Colonic mucosa (tissue), 4 donors: ENCODE results near the gene RALGAPB. TPM values are rescaled to one million over a fixed set of nuclear protein-coding genes. Genes with fewer than 3 reads are reported as not detected.
"Not testable (repeated sequence)": the region's sequence is repeated elsewhere in the genome, so short reads cannot be mapped to it uniquely, and the experiment has no call there.

Experiments used
- DNase-seq: peaks from one replicate; pipeline ENCODE4 v3.0.0-alpha.2; 2020
- H3K27ac ChIP-seq: fragments of 200-600 bp; one replicate; pipeline ENCODE4 v1.8.0; 2021
- H3K27me3 ChIP-seq: fragments of 200-600 bp; one replicate; pipeline ENCODE4 v1.8.0; 2021
- H3K36me3 ChIP-seq: fragments of 200-600 bp; one replicate; pipeline ENCODE4 v1.8.0; 2021
- H3K4me1 ChIP-seq: fragments of 200-600 bp; one replicate; pipeline ENCODE4 v1.8.0; 2021; ENCODE audit warnings: mild to moderate bottlenecking
- H3K4me3 ChIP-seq: fragments of 200-600 bp; one replicate; pipeline ENCODE4 v1.8.0; 2021
- H3K9ac ChIP-seq, 2 donors: one replicate each; pipeline ENCODE4 v1.7.0; 2013; ENCODE audit warnings: control low read depth in 2 of 2, low read depth in 2 of 2, low read length in 2 of 2
- H3K9me3 ChIP-seq: fragments of 200-600 bp; one replicate; pipeline ENCODE4 v1.8.0; 2021
- CTCF ChIP-seq: fragments of 200-600 bp; IDR thresholded peaks from one replicate; pipeline ENCODE4 v1.8.0; 2022; ENCODE audit warnings: antibody characterized with exemption, mild to moderate bottlenecking
- intact Hi-C: fragments of 100-400 bp; cut with DNase I; formaldehyde crosslinking; loops from one replicate; pipeline ENCODE4 v1.14.1; 2022
- total RNA-seq, 2 donors: library from RNA; stranded (reverse); fragmentation: NEBNext Ultra II Directional in 1 of 2; extraction: Animal tissue kit (Norgen Biotek cat#: 25700) in 1 of 2; gene quantifications; one replicate each; pipeline ENCODE4 v1.2.1, GENCODE V29; 2021
- donor health status: healthy.
- donor health status: DM: no; HTN: no; CAD: no.
- donor health status: DM: no; HTN: no; CAD: no.

Gene RALGAPB
- total RNA-seq, 2 donors from 2014 or later = 30.5 to 33.7 TPM

- Histone ChIP-seq H3K9me3 (no peaks in the 10 kb centered on the region), H3K27ac (no peak overlapping the region), H3K36me3 (peaks cover 3% of the 10 kb centered on the region), H3K4me1 (no peaks in the 10 kb centered on the region), H3K4me3 (no peak overlapping the region), H3K9ac (no peak overlapping the region), H3K27me3 (no peaks in the 10 kb centered on the region)
- no peak for DNase-seq
- intact Hi-C loops = no loop called here
- no peak for TF ChIP-seq CTCF
Observed at GRCh38 chr20:38501858-38502436, 29.3 kb downstream of the RALGAPB start.

GRCh38 chr20:38504368-38505090, 31.9 kb downstream of the RALGAPB start:
- Histone ChIP-seq H3K36me3 (peaks cover 3% of the 10 kb centered on the region), H3K4me1 (no peaks in the 10 kb centered on the region), H3K9ac (no peak overlapping the region), H3K27ac (no peak overlapping the region), H3K27me3 (no peaks in the 10 kb centered on the region), H3K4me3 (no peak overlapping the region), H3K9me3 (no peaks in the 10 kb centered on the region)
- no peak for TF ChIP-seq CTCF
- DNase-seq = no peak
- intact Hi-C loops = no loop called here

- DNase-seq = no peak
- Histone ChIP-seq H3K27ac (no peak overlapping the region), H3K4me1 (no peaks in the 10 kb centered on the region), H3K27me3 (no peaks in the 10 kb centered on the region), H3K4me3 (no peak overlapping the region), H3K36me3 (peaks cover 3% of the 10 kb centered on the region), H3K9ac (no peak overlapping the region), H3K9me3 (no peaks in the 10 kb centered on the region)
- intact Hi-C loops = no loop called here
- TF ChIP-seq CTCF = no peak
Observed at GRCh38 chr20:38505091-38505455, 32.4 kb downstream of the RALGAPB start.

- H3K27ac ChIP-seq, H3K36me3 ChIP-seq, H3K9me3 ChIP-seq, DNase-seq, H3K27me3 ChIP-seq, intact Hi-C loops, H3K4me1 ChIP-seq, H3K9ac ChIP-seq, H3K4me3 ChIP-seq: not testable (repeated sequence)
Observed at GRCh38 chr20:38511726-38512125, 39.1 kb downstream of the RALGAPB start.

- no peak overlapping the region for H3K9ac ChIP-seq
- no peak for DNase-seq
- intact Hi-C loops = no loop called here
- no peaks in the 10 kb centered on the region for H3K4me1 ChIP-seq
- no peak overlapping the region for H3K4me3 ChIP-seq
- TF ChIP-seq CTCF = no peak
- no peak overlapping the region for H3K27ac ChIP-seq
- H3K27me3 ChIP-seq = no peaks in the 10 kb centered on the region
- H3K9me3 ChIP-seq = no peaks in the 10 kb centered on the region
- H3K36me3 ChIP-seq = no peaks in the 10 kb centered on the region
Observed at GRCh38 chr20:38514185-38514584, 41.5 kb downstream of the RALGAPB start.

- no peaks in the 10 kb centered on the region for H3K4me1 ChIP-seq
- H3K27ac ChIP-seq = no peak overlapping the region
- no peak overlapping the region for H3K4me3 ChIP-seq
- no peaks in the 10 kb centered on the region for H3K36me3 ChIP-seq
- TF ChIP-seq CTCF = no peak
- intact Hi-C loops = no loop called here
- no peak for DNase-seq
- H3K27me3 ChIP-seq = no peaks in the 10 kb centered on the region
- no peaks in the 10 kb centered on the region for H3K9me3 ChIP-seq
- no peak overlapping the region for H3K9ac ChIP-seq
Observed at GRCh38 chr20:38514947-38515346, 42.3 kb downstream of the RALGAPB start.
